ENCODE results near the gene CRAT.

The CRAT gene

DNA sequence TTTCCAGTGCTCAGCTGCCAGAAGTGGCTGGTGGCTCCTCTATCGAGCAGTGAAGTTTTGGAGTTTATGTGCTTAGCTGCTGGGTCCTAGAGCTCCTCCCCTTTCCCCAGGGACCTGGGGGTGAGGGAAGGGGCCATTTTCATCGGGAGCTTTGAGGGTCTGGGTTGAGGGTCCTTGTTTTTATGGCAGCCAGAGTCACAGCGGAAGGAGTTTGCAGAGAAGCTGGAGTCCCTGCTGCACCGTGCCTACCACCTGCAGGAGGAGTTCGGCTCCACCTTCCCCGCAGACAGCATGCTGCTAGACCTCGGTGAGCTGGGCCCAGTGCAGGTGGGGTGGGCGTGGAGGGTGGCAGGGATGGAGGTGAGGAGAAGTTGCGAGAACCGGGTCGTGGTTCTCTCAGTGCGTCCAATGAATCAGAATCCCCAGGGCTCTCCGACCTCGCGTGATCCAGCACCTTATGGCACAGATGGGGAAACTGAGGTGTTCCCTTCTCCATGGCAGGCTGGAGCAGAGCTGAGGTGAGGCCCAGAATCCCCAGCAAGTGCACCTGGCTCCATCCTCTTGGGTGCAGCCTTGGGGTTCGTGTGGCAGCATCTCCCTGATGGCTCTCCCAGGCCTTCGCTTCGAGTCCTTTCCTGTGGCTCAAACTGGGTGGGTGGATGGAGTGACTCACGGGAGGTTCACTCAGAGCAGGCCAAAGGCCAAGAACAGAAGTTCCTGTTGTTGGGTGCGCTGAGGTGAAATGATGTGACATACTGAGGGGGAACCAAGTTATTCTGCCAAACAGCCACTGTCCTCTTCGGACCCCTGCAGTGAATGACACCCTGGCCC is 51.4 kb downstream of the CRAT start:
- no peak for DNase-seq

DNA sequence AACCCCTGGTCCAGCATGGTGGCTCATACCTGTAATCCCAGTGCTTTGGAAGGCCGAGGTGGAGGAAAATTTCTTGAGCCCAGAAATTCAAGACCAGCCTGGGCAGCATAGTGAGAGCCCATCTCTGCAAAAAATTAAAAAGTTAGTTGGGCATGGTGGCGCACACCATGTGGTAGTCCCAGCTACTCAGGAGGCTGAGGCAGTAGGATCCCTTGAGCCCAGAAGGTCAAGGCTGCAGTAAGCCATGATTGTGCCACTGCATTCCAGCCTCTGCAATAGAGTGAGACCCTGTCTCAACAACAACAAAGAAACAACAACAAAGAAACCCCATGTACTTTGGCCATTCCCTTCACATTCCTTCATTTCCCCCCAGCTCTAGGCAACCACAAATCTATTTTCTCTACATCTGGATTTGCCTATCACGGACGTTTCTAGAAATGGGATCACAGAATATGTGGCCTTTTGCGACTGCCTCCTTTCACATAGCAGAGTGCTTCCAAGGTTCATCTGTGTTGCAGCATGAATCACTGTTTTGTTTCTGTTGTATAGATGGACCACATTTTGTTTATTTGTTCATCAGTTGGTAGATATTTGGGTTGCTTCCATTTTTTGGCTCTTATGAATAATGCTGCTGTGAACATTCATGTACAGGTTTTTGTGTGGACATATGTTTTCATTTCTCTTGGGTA is 56.3 kb downstream of the CRAT start:
- no peak for DNase-seq

DNA sequence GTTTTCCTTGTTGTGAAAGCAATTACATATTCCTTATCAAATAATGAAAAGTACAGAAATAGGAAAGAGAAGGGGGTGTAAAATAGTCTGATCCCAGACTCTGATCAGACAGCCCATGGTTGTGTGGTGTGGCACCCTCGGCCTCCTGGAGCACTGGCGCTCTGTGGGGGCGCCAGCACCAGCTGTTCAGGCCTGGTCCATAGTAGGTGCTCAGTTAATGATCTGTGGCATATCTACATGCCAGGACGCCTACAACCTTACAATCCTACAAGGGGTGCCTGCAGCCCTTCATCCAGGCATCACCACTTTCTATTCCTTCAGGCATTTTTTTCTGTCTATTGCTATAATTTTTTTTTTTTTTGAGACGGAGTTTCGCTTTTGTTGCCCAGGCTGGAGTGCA is 57.6 kb downstream of the CRAT start:
- no peak for DNase-seq

DNA sequence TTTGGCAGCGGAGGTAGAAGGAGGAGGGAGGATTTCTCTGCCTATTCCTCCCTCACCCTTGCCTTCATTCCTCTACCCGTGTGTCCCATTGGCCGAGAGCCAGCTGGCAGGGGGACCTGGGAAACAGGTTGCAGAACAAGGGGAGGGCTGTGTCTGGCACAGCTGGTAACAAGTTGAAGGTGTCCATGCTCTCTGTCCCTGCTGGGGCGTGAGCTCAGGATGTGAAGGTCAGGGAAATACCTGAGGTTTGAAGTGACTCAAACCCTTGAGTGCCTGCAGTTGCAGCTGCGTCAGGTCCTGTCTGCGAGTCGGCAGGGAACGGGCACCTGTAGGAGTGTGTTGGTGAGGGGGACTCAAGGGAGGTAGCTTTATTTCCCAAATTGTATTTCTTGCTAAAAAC is 58.0 kb downstream of the CRAT start:
- no peak for DNase-seq
